ENCODE results near the gene ZNF346. TPM values are rescaled to one million over a fixed set of nuclear protein-coding genes. Genes with fewer than 3 reads are reported as not detected.

Gene ZNF346
- polyA plus RNA-seq, 5 donors = 23.1 to 29.7 (median 28.7) TPM

- DNase-seq = no peak
Observed at GRCh38 chr5:177093082-177093712, 70.7 kb downstream of the ZNF346 start.

DNA sequence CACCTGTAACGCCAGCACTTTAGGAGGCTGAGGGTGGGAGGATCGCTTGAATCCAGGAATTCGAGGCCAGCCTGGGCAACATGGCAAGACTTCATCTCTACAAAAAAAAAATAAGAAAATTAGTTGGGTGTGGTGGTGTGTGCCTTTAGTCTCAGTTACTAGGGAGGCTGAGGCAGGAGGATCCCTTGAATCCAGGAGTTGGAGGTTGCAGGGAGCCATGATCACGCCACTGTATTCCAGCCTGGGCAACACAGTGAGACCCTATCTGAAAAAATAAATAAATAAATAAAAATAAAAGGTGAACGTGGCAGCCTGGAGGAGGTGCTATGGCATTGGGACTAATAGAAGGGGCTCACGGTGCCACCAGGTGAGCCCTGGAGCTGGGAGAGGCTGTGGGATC is 71.3 kb downstream of the ZNF346 start:
- no peak for DNase-seq

GRCh38 chr5:177094224-177095087 is 72.0 kb downstream of the ZNF346 start:
- peak; percentile 97 to 98 for DNase-seq

DNA sequence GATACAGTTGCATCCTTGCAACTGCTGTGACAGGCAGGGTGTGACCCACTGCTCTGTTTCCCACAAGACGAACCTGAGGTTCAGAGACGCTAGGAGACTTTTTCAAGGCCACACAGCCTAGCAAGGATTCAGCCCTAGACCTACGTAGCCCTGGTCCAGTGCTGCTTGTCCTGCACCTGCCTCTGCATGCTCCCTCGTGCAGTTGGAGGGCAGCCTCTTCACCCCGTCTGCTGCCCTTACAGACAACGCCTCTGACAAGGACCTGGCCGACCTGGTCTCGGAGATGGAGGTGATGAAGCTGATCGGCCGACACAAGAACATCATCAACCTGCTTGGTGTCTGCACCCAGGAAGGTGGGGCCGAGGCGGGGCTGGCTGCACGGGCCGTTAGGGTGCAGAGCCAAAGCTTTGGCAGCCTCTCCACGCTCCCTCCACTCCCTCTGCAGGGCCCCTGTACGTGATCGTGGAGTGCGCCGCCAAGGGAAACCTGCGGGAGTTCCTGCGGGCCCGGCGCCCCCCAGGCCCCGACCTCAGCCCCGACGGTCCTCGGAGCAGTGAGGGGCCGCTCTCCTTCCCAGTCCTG is 72.7 kb downstream of the ZNF346 start:
- no peak for DNase-seq

- no peak for DNase-seq
Observed at GRCh38 chr5:177096162-177097015, 73.9 kb downstream of the ZNF346 start.

DNA sequence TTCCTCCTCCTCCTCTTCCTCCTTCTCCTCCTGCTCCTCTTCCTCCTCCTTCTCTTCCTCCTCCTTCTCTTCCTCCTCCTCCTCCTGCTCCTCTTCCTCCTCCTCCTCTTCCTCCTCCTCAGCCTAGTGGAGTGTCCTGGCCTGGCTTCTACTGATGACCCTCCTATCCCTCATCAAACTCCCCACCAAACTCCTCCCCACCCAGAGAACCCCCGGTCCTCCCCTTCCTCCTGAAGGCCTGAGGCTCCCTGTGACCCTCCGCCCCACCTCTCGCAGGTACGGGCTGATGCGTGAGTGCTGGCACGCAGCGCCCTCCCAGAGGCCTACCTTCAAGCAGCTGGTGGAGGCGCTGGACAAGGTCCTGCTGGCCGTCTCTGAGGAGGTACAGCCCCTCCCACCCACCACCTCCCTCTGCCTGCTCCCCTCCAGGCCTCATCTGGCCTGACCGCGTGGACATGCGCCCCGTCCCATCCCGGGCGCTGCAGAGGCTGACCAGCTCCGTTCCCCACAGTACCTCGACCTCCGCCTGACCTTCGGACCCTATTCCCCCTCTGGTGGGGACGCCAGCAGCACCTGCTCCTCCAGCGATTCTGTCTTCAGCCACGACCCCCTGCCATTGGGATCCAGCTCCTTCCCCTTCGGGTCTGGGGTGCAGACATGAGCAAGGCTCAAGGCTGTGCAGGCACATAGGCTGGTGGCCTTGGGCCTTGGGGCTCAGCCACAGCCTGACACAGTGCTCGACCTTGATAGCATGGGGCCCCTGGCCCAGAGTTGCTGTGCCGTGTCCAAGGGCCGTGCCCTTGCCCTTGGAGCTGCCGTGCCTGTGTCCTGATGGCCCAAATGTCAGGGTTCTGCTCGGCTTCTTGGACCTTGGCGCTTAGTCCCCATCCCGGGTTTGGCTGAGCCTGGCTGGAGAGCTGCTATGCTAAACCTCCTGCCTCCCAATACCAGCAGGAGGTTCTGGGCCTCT is 74.8 kb downstream of the ZNF346 start:
- DNase-seq = no peak

- no peak for DNase-seq
Observed at GRCh38 chr5:177098120-177098469, 75.6 kb downstream of the ZNF346 start.

DNA sequence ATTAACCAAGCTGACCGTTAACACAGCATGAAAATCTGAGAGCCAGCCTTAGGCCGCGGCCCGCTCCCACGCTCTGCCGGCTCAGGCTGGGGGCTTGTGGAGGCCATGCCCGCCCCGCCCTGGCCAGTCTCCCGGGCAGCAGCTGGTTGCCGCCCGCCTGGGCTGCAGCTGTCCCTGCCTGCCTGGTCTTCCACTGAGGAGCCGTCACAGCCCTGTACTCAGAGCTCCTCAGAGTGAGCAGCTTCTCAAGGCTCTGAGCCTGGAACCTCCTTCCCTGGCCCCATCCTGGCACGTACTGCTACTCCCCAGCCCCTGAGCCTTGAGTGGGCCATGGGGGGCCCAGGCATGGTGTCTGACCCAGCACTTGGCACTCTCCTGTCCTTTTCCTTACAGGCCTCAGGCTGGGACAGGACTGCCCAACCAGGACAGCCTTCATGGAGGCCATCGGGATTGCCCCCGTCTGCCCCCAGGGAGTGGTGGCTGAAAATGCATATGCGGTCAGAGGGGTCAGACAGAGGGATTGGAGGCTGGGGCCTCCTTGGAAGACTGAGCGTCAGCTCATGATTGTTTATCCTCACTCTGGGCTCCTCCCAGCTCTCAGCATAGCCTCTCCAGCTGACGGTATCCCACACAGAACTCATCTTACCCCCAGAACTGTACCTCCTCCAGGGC is 76.1 kb downstream of the ZNF346 start:
- DNase-seq = peak; percentile 79 to 81

GRCh38 chr5:177099422-177100093 is 77.1 kb downstream of the ZNF346 start:
- DNase-seq = no peak

DNA sequence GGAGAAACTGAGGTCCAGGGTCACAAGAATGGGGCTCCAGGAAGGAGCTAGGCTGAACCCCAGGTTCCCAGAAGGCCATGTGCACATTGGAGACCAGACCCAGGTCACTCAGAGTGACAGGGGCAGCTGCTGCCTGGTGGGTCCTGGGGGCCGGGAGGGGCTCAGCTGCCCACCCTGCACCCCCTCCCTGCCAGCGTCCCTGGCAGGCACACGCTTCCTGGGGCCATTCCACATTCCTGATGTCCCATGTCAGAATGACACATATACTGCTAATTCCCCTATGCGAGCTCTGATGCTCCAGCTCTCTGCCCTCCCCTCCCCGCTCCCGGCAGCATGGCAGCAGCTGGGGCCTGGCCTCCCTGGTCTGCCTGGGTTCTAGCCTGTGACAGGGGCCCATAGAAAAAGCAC is 78.2 kb downstream of the ZNF346 start:
- DNase-seq = no peak

- DNase-seq = no peak
Observed at GRCh38 chr5:177103523-177104253, 81.2 kb downstream of the ZNF346 start.

DNA sequence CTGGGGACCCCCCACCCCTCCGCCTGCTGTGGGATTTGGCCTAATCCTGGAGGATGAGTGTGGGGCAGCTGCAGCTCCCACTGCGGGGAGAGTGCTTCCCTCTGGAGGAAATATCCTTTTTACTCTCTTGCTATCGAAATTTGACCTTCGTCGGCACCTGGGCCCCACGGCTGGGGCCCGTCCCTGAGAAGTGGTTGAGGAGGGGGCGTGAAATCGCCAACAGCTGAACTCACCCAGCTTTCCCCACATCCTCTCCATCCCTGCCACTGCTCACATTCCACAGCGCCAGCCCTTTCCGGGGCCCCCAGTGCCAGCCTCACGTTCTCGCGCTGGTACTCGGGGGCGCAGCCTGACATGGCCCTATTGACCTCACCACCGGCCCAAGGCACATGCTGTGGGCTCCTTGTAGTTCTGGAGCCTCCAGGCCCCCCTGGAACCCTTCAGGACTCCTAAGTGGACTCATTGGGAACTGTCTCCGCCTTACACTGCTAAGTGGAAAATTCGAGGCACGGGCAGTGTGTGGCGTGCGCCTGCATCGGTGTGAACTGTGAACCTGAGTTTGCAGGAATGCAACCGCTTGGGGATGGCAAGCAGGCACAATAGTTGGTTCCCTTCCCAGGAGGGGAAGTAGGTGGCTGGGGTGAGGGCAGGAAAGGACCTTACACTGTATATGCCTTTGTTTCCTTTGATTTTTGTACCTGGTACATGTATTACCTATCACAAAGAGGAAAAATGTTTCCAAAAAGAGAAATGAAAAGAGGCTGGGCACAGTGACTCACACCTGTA is 83.4 kb downstream of the ZNF346 start:
- DNase-seq = no peak

DNA sequence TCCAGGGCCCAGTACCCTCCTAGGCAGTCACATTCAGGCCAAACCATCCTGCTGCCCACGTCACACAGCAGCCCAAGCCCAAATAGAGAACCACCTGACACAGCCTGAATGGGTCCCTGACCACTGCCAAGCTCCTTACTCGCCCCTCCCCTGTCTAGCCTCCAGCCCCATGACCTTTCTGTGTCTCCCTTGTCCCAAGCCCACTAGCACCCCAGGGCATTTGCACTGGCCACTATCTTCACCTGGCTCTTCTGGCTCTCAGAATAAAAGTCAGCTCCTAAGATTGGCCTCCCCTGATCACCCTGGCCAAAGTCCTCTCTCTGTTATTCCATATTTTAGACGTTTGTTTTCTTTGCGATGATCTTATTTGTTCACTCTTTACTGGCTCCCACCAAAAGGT is 84.7 kb downstream of the ZNF346 start:
- no peak for DNase-seq

DNA sequence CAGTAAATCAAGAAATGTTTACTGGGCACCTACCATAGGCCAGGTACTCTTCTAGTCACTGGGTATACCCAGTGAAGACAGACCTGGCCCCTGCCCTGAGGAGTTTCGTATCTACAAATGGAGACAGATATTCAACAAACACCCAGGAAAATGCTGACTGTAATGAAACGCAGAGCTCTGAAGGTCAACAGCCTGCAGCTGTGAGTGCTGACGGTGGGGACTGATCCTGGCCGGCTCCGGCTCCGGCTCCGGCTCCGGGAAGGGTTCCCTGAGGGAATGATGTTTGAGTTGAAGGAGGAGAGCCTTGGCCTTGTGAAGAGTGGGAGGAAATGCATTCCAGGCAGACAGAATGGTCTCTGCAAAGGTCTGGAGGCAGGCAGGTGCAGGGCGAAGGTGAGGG is 87.3 kb downstream of the ZNF346 start:
- DNase-seq = no peak

- no peak for DNase-seq
Observed at GRCh38 chr5:177111720-177112394, 89.4 kb downstream of the ZNF346 start.

DNA sequence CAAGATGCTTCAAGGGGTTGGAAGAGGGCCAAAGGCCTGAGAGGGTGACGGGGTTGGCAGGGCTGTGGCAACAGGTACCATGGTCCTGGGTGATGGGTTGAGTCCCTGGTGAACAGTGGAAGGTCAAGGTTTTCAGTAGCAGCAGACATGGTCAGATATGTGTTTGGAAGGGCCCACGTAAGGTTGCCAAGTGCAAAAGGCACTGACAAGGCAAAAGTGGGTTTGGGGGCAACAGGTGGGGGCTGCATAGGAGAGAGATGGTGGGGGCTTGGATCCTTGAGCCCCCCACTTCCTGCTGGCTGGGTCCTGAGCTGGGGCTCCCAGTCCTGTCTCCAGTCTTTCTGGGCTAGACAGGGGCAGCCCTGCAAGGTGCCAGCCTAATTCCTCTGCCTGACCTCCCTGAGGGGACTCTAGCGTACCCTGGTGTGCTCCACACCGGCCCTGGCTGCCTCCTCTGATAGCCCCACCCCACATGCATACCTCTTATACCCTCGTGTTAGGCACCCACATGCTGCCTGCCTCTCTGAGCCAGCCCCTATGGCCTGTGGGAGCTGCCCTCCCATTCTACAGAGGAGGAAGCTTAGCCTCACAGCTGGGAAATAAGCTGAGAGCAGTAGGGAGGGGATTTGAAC is 90.2 kb downstream of the ZNF346 start:
- no peak for DNase-seq
